Esophagus squamous epithelium (tissue), 5 donors: ENCODE results near the gene TRIM72. TPM values are rescaled to one million over a fixed set of nuclear protein-coding genes. Genes with fewer than 3 reads are reported as not detected.

ENCODE experiments used
- DNase-seq: peaks from one replicate; lab custom pipeline; 2025; lab: John Stamatoyannopoulos, UW
- H3K27ac ChIP-seq, 4 donors: fragments of 200-600 bp; sonication (generic); one replicate each; pipeline ENCODE4 v1.5.1; 2016 to 2019; ENCODE audit warnings: mild to moderate bottlenecking in 1 of 4
- H3K27me3 ChIP-seq, 4 donors: fragments of 200-600 bp; sonication (generic); 1 replicate in 3 of 4; 2 replicates in 1 of 4; pipeline versions ENCODE4 v1.5.1 to v1.6.0; 2017 to 2021; ENCODE audit warnings: antibody characterized with exemption in 1 of 4
- H3K36me3 ChIP-seq, 3 donors: fragments of 200-600 bp; sonication (generic); one replicate each; pipeline ENCODE4 v1.5.1; 2016 to 2019
- H3K4me1 ChIP-seq, 3 donors: fragments of 200-600 bp; sonication (generic); one replicate each; pipeline ENCODE4 v1.5.1; 2017 to 2019
- H3K4me3 ChIP-seq, 4 donors: fragments of 200-600 bp; sonication (generic); 1 replicate in 3 of 4; 2 replicates in 1 of 4; pipeline ENCODE4 v1.5.1; 2016 to 2019; ENCODE audit warnings: mild to moderate bottlenecking in 2 of 4, moderate library complexity in 1 of 4
- H3K9me3 ChIP-seq, 3 donors: fragments of 200-600 bp; sonication (generic); one replicate each; pipeline ENCODE4 v1.5.1; 2016 to 2019
- CTCF ChIP-seq, 6 experiments: fragments of 450-650 bp in 4 of 6; fragments of 200-600 bp in 2 of 6; sonication (generic) in 2 of 6; IDR thresholded peaks; one replicate each; pipeline ENCODE4 v1.5.1; 2016 to 2019; ENCODE audit warnings: antibody characterized with exemption in 6 of 6, mild to moderate bottlenecking in 4 of 6, moderate library complexity in 4 of 6
- POLR2A ChIP-seq, 4 donors: fragments of 450-650 bp; IDR thresholded peaks; one replicate each; pipeline ENCODE4 v1.6.1; 2017; ENCODE audit warnings: antibody characterized with exemption in 4 of 4, mild to moderate bottlenecking in 4 of 4, moderate library complexity in 3 of 4
- WGBS, 2 donors: methylation state at CpG; one replicate each; pipeline ENCODE4 v1.1.5; 2018; 5-methylcytosine and 5-hydroxymethylcytosine counted together
- intact Hi-C: fragments of 100-400 bp; cut with DNase I; formaldehyde crosslinking; loops from one replicate; pipeline ENCODE4 v1.15.0; 2022
- total RNA-seq, 4 donors: library from RNA; depleted of rRNA; stranded (reverse); fragments of >200 nt; gene quantifications; one replicate each; pipeline ENCODE4 v1.1.0, GENCODE V29; 2016
- donor health status: DM: yes; HTN: yes; CAD: no.

Gene TRIM72
- total RNA-seq, 4 donors from 2014 or later, result not detected

- no peak for TF ChIP-seq CTCF (IDR thresholded peaks at IDR 0.05)
- TF ChIP-seq POLR2A (IDR thresholded peaks at IDR 0.05), result no peak
- intact Hi-C loops, result no loop called here
- Histone ChIP-seq H3K27ac (no peak overlapping the region), H3K27me3 (peaks cover 0 to 34% (median 0%) of the 10 kb centered on the region in 4 donors), H3K9me3 (no peaks in the 10 kb centered on the region), H3K4me3 (no peak overlapping the region), H3K4me1 (peaks cover 0 to 5% (median 0%) of the 10 kb centered on the region in 3 donors), H3K36me3 (no peaks in the 10 kb centered on the region)
- WGBS, 2 donors, result 81 to 89% methylated on average over 4 of the region's 4 CpGs
- no peak for DNase-seq
Measured at GRCh38 chr16:31258366-31258765, 44.4 kb downstream of the TRIM72 start.

- Histone ChIP-seq H3K27me3 (peaks cover 0 to 39% (median 0%) of the 10 kb centered on the region in 4 donors), H3K4me1 (peaks cover 0 to 8% (median 7%) of the 10 kb centered on the region in 3 donors), H3K4me3 (peak overlapping the region in 2 of 4 donors; percentile 20 to 37), H3K27ac (peak overlapping the region in 1 of 4 donors; percentile 2), H3K36me3 (no peaks in the 10 kb centered on the region), H3K9me3 (no peaks in the 10 kb centered on the region)
- DNase-seq, result no peak
- no peak for TF ChIP-seq POLR2A (IDR thresholded peaks at IDR 0.05)
- TF ChIP-seq CTCF (IDR thresholded peaks at IDR 0.05), result no peak
- intact Hi-C loops, result no loop called here
- WGBS, 2 donors, result 44 to 45% methylated on average over 14 of the region's 14 CpGs
Measured at GRCh38 chr16:31260136-31260931, 46.4 kb downstream of the TRIM72 start.

- WGBS, 2 donors, result 80 to 88% methylated on average over 3 of the region's 3 CpGs
- Histone ChIP-seq H3K36me3 (no peaks in the 10 kb centered on the region), H3K27ac (no peak overlapping the region), H3K4me1 (peaks cover 0 to 15% (median 14%) of the 10 kb centered on the region in 3 donors), H3K4me3 (no peak overlapping the region), H3K9me3 (no peaks in the 10 kb centered on the region), H3K27me3 (peaks cover 0 to 31% (median 0%) of the 10 kb centered on the region in 4 donors)
- TF ChIP-seq CTCF (IDR thresholded peaks at IDR 0.05) (no peak), POLR2A (IDR thresholded peaks at IDR 0.05) (no peak)
- intact Hi-C loops, result no loop called here
- no peak for DNase-seq
Measured at GRCh38 chr16:31262084-31262483, 48.2 kb downstream of the TRIM72 start.

- H3K36me3 ChIP-seq, result no peaks in the 10 kb centered on the region
- no peak overlapping the region for H3K4me3 ChIP-seq
- H3K9me3 ChIP-seq, result no peaks in the 10 kb centered on the region
- WGBS, 2 donors, result 29% methylated on average over 10 to 17 of the region's 20 CpGs
- H3K27ac ChIP-seq, result peak overlapping the region in 1 of 4 donors; percentile 14
- intact Hi-C loops, result no loop called here
- no peak for DNase-seq
- H3K4me1 ChIP-seq, result peaks cover 0 to 15% (median 14%) of the 10 kb centered on the region in 3 donors
- TF ChIP-seq CTCF (IDR thresholded peaks at IDR 0.05), result peak in 1 of 6 experiments; percentile 7
- no peak for TF ChIP-seq POLR2A (IDR thresholded peaks at IDR 0.05)
- H3K27me3 ChIP-seq, result peaks cover 0 to 15% (median 0%) of the 10 kb centered on the region in 4 donors
Measured at GRCh38 chr16:31265329-31266245, 51.7 kb downstream of the TRIM72 start.
